ENCODE measurements around the gene DMRT1.

Gene DMRT1

GRCh38 chr9:928363-929042 lies 87.0 kb downstream of the DMRT1 start:
- in situ Hi-C loops (cut with MboI; ENCODE audit: low sequenced_read_pairs, unreplicated experiment) = no loop called here
- no peak for TF ChIP-seq CTCF (IDR thresholded peaks at IDR 0.05; ENCODE audit: borderline replicate concordance, control extremely low read depth, extremely low read depth, insufficient read depth, missing control alignments)
- peak; percentile 42 for DNase-seq (ENCODE audit: low spot score)

GRCh38 chr9:929719-930118 lies 88.2 kb downstream of the DMRT1 start:
- no peak for DNase-seq (ENCODE audit: low spot score)
- in situ Hi-C loops (cut with MboI; ENCODE audit: low sequenced_read_pairs, unreplicated experiment) = no loop called here
- TF ChIP-seq CTCF (IDR thresholded peaks at IDR 0.05; ENCODE audit: borderline replicate concordance, control extremely low read depth, extremely low read depth, insufficient read depth, missing control alignments) = no peak

GRCh38 chr9:933356-933755 lies 91.9 kb downstream of the DMRT1 start:
- no peak for TF ChIP-seq CTCF (IDR thresholded peaks at IDR 0.05; ENCODE audit: borderline replicate concordance, control extremely low read depth, extremely low read depth, insufficient read depth, missing control alignments)
- DNase-seq (ENCODE audit: low spot score) = no peak
- in situ Hi-C loops (cut with MboI; ENCODE audit: low sequenced_read_pairs, unreplicated experiment) = no loop called here

- DNase-seq (ENCODE audit: low spot score) = no peak
- in situ Hi-C loops (cut with MboI; ENCODE audit: low sequenced_read_pairs, unreplicated experiment) = no loop called here
- TF ChIP-seq CTCF (IDR thresholded peaks at IDR 0.05; ENCODE audit: borderline replicate concordance, control extremely low read depth, extremely low read depth, insufficient read depth, missing control alignments) = no peak
Measured at GRCh38 chr9:935348-935965, 94.0 kb downstream of the DMRT1 start.

GRCh38 chr9:942805-943580 lies 101.5 kb downstream of the DMRT1 start:
- TF ChIP-seq CTCF (IDR thresholded peaks at IDR 0.05; ENCODE audit: borderline replicate concordance, control extremely low read depth, extremely low read depth, insufficient read depth, missing control alignments) = no peak
- in situ Hi-C loops (cut with MboI; ENCODE audit: low sequenced_read_pairs, unreplicated experiment) = no loop called here

GRCh38 chr9:947985-948384 lies 106.5 kb downstream of the DMRT1 start:
- no peak for DNase-seq (ENCODE audit: low spot score)
- no peak for TF ChIP-seq CTCF (IDR thresholded peaks at IDR 0.05; ENCODE audit: borderline replicate concordance, control extremely low read depth, extremely low read depth, insufficient read depth, missing control alignments)
- in situ Hi-C loops (cut with MboI; ENCODE audit: low sequenced_read_pairs, unreplicated experiment) = no loop called here

More at GRCh38 chr9:942805-943580, 101.5 kb downstream of the DMRT1 start:
- DNase-seq (ENCODE audit: low spot score) = no peak

Measured in GM13976 (cell line).